DMS153 (cell line): ENCODE results near the gene FIGLA.
A peak's percentile ranks its signal among the peaks of the same experiment; 100 is the strongest.

Source experiments
- DNase-seq: peaks from one replicate; lab custom pipeline; 2025; lab: John Stamatoyannopoulos, UW

Gene FIGLA

DNA sequence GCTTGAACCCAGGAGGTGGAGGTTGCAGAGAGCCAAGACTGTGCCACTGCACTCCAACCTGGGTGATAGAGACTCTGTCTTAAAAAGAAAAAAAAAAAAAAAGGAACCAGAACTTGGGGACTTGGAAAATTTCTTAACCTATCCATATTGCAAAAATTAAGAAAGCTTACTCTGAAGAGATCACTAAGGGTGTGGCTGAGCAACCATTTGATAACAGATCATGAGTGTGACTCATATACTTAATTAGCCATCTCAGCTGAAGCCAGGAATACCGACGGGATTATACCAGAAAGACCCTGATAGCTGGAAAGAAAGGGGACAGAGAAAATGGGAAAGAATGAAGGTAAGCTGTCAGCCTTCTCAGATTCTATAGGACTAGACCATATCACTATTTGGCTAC, 15.3 kb downstream of the FIGLA start:
- DNase-seq, result no peak

DNA sequence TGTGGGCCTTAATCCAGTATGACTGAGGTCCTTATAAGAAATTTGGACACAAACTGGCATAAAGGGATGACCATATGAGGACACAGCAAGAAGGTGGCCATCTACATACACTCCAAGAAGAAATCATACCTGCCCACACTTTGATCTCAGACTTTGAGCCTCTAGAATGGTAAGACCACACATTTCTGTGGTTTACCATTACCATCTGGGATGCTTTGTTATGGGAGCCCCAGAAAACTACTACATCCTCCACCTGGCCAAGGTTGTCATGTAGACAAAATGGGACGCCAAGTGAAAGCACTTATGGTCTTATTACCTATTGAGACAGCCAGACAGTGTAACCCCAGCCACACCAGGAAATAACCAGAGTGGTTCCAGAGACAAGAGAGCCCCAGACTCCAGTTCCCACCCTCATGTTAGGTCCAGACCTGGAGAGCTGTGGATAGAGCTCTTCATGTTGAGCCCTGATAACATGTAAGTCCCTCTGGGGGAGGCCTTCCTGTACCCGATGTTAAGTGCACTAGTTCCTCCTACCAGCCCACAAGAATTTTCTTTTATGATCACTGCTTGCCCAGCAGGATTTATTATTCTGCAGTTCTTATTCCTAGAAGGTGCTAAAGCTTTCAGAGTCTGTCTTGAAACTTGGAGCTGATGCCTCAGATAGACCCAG, 17.8 kb downstream of the FIGLA start:
- peak; percentile 1 for DNase-seq

DNA sequence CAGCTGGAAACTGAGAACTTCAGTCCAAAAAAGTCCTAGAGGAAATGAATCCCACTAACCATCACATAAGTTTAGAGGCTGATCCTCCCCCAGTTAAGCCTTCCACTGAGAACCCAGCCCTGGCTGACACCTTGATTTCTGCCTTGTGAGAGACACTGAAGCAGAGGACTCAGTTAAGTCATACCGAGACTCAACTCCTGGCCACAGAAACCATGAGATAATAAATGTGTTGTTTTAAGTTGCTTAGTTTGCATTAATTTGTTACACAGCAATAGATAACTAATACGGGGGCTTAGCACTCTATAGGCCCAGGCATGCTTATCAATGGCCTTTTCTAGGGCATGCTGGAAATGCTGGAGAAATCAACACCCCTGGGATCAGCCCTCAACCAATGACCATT, 19.0 kb downstream of the FIGLA start:
- no peak for DNase-seq

DNA sequence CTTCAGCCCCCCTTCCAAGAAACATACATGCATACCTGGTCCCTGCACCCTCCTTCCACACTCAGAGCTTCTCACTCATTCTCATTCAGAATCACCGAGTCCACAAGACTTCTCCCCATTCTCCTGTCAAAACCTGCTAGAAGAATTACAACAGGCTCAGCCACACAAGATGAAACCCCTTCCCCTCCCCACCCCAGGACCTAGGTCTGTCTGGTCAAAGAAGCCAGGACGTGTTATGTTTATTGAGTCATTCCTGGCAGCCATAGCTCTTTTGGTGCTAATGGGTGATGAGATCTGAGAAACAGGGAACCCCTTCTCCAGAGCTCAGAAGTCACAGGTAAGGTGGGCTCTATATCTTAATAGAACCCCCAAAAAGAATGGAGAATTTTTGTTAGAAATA, 21.0 kb downstream of the FIGLA start:
- DNase-seq, result no peak

DNA sequence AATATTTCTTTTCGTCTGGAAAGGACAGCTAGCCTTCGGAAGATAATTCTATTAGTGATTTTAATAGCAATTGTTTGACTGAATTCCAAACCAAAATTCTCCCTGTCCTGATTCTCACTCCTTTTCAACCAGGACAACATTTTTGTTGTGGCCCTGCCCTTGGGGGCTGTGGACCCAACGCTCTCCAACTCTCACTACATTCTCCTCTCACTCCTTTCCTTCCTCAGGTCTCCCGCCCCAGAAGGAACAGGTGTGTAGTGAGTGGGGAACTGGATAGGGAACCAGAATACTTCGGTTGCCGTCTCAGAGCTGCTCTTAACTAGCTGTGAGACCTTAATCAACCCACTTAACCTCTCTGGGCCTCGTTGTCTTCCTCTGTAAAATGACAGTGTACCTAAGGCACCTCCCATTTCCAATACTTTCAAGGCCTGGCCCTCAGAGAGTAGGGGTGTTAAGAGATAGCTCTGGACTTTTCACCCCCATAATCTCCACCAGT, 21.8 kb downstream of the FIGLA start:
- no peak for DNase-seq

DNA sequence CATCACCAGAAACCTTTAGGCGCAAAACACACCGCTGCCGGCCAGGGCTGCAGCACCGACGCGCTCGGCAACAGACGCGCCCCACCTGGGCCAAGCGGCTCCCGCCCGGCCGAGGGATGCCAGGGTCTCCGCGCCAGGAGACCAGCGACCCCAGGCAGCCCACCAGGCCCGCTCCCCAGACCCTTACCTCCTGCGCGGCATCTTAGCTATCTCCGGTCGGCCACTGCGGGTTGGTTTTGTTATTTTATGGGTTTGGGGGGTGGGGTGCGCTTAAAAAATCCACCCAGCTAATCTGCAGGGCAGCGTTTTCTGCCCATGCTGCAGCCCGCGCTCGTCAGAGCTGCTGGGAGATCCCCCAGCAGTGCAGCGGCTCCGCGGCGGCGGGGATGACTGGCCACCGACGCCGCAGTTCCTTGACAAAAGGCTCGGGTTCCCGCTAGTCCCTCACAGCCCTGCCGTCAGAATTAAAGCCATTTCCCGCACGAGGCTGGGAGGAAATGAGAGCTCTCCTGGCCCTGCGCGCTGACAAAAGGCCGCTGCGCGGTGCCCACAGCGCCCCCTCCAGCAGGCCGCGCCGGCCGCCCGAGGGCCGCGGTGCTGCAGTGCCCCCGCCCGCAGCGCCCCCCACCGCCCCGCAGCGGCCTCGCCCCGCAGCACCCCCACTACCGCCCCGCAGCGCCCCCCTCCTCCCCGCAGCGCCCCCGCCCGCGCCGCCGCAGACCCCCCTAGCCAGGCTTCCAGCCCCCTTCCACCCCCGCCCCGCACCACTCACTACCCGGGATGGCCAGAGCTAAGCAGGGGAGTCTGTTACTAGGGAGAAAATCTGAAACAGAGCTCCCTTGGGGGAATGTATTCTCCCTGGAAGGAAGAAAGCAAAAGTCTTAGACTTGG, 22.5 kb downstream of the FIGLA start, which contains the start of gene ADD2:
Gene ADD2 (minus strand): TSS at position 502 of the 891 bp plus-strand sequence. CDS start 61,792 bp downstream, outside the sequence.
- peak; percentile 67 for DNase-seq

DNA sequence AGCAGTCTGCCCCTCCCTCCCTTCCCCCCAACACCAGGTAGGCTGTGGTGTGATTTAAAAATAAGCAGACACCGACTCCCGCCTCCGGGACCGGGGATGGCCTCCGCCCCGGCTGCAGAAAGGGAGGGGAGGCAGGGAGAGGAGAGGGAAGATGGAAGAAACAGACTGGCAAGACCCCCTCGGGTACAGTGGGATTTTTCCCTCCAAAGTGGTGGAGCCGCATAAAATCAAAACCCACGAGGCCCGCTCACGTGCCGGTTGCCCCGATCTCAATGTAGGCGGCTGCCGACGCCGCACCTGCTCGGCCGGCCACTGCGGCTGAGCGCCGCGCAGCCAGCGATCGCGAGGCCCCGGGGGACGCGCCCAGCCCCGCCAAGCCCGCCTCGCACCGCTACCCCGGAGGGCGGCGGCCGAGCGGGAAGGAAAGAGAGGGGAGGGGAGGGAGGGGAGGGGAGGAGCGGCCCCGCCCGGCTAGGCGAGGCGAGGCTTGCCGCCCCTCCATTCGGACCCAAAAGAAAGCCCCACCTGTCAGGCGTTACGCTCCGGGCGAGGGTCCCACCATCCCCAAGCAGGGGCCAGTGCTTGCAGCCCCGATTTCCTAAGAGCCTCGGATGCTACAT, 23.3 kb downstream of the FIGLA start:
- peak; percentile 26 for DNase-seq

DNA sequence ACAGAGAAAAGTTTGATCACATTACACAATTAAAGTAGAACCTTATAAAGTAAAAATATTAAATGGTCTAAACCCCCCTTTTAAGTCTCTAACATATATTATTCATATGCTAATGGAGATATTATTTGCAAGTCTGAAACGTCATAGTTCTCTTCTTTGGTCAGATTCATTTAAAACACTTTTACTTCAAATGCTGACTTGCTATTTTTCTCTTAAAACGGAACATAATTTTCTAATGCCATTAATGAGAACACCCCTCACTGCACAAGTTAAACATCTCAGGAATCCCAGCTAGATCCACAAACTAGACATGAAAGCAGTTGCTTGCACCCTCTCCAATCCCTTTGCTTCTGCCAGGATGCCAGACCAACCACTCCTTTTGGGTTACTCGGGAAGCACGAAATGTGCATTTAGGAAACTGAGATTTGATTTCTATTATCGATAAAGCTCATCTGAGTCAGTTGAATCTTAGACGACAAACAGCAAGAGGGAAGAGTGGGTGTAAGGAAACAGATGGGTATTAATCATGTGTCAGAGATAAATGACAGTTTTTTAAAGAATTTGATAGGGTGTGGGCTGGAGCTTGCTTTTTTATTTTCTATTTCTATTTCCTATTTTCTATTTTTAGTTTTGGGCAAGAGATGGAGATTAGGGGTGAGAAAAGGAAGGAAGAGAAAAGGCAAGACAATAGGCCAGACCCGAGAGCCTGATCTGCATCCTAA, 23.9 kb downstream of the FIGLA start:
- DNase-seq, result no peak

DNA sequence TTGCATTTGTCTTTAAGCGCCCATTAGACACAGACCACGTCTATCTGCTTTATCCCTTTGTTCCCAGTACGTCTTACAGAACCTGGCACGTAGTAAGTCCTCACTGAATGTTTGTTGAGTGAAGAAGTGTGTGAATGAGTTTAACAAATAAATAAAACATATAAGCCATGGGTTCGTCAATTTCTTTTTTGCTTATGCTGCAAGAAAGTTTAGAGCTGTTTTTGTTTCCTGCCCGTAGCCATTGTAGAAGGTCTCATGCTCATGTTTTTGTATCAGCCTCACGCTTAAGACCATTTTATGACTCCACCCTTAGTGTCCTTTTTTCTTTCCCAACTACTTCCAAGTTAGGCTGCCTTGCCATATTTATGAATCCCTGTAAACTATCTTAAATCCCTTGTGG, 24.9 kb downstream of the FIGLA start:
- no peak for DNase-seq

DNA sequence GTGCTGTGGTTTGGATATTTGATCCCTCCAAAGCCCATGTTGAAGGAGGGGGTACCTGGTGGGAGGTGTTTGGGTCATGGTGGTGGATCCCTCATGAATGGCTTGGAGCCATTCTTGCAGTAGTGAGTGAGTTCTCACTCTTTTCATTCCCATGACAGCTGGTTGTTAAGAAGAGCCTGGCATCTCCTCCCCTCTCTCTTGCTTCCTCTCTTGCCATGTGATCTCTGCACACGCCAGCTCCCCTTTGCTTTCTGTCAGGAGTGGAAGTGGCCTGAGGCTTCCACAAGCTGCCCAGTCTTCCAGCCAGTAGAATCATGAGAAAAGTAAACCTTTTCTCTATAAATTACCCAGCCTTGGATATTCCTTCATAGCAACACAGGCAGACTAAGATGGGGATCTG, 31.0 kb downstream of the FIGLA start:
- no peak for DNase-seq

DNA sequence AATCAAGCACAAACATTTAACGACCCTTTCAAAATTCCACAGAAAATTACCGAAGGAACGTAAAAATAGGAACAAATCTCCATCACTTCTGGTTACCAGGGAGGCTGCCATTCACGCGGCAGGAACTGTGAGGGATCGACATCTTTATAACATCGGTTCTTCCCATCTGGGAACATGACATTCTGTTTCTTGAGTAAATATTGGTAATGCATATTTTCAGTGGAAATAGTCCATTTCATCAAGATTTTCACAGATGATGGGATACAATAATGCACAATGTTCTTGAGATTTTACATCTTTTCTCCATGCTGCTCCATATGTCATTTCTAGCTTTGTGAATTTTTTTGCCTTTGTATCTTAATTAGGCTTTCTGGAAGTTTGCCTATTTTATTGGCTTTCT, 32.5 kb downstream of the FIGLA start:
- no peak for DNase-seq

DNA sequence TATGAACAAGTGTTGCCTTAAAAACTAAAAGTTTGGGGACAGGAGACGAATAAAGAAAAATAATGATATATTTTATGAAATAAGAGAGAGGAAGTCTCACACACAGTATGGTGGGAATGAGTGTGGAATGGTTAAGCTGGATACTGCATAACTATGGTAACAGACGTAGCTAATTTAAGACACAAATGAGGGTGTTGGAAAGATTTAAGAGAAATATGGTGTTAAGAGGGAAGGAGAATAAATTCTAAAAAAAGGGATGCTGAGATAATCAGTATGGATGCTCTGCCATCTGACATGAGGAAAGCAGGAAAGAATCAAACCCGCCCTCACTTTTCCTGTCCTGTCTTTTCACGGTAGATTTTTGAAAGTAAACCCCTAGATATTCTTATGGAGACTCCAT, 33.1 kb downstream of the FIGLA start:
- DNase-seq, result no peak

DNA sequence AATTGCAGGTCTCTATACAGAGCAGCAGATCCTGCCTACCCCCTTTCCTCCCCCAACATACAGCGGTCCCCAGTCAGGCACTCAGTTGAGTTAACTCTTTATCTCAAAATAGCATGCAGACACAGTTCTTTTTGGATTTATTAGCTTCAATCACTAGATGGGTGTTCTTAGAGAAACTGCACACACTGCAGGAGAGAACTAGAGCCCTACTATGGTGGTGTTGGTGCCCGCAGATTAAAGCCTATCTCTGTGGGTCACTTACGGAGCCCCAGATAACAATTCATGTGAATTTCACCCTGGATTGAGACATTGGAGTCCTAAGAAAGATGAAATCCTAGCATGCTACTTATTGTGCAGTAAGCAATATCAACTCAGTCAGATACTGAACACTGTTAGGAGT, 34.3 kb downstream of the FIGLA start:
- DNase-seq, result no peak

DNA sequence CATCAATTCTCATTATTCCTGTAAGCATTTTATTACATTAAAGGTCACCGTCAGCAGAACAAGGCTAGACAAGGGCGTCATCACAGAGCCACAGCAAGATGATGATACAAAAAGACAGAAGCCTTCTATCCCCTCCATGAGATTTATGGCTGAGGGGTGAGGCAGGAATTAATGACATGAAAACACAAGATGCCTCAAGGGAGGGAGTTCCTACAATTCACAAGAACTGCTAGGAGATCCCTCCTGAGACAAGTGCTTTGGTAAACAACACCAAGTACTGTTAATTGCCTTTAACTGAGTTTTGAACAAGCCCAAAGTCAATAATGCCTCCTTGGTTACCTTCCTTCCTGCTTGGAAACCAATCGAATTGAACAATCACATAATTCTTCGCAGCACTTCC, 36.5 kb downstream of the FIGLA start:
- DNase-seq, result peak; percentile 35

DNA sequence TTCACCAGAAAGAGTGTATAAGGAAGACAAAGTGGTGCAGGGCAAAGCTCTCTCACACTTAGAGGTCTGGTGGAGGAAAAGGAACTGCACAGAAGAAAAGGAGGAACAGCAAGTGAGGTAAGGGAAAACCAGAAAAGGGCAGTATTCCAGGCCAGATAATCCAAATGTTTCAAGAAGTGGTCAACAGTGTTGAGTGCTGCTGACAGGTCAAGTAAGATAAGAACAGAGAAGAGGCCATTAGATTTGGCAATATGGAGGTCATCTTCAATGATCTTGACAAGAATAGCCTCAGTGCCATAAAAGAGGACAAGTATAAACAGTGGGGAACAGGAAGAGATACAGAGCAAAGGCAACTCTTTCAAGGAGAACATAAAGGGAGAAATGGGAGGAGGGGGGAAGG, 37.4 kb downstream of the FIGLA start:
- no peak for DNase-seq

DNA sequence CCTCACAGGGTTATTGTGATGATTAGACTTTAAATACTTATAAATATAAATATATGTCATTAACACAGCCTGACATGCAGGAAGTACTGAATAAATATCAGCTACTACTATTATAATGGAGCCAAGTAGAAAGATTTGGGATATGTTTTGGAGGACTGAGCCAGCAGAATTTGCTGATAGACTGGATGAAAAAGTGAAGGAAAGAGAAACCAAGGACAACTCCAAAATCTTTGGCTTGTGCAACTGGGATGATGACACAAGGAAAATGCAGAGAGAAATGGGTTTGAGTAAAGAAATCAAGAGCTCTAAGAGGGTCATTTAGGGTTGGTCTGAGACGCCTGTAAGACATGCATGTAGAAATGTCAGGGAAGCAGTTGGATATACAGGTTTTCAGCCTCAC, 38.0 kb downstream of the FIGLA start:
- no peak for DNase-seq

DNA sequence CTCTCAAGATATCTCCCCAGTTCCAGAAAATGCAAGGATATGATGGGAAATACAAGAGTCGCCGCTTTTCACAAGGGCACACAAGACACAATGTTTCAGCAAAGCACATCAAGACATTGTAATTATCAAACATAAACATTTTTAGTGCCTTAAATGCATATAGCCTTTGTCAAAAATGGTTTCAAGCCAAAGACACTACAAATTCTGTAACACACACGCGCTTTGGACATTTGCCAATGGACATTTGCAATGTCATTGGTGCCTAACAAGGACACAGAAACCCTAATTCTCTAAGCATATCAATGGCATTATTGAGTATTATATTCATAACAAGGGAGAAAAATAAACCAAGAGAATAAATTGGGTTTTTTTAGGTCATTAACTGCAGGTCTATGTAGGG, 38.6 kb downstream of the FIGLA start:
- DNase-seq, result no peak

DNA sequence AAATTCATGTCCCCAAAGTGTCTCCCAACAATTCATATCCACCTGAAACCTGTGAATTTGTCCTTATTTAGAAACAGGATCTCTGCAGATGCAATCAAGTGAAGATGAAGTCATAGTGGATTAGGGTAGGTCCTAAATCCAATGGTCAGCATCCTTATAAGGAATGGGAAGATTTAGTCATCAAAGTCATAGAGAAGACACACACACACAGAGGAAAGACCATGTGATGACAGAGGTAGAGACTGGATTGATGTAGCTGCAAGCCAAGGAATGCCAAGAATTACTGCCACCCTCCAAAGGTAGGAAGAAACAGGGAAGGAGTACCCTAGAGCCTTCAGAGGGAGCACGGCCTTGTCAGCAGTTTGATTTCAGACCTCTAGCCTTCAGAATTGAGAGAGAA, 40.1 kb downstream of the FIGLA start:
- no peak for DNase-seq

DNA sequence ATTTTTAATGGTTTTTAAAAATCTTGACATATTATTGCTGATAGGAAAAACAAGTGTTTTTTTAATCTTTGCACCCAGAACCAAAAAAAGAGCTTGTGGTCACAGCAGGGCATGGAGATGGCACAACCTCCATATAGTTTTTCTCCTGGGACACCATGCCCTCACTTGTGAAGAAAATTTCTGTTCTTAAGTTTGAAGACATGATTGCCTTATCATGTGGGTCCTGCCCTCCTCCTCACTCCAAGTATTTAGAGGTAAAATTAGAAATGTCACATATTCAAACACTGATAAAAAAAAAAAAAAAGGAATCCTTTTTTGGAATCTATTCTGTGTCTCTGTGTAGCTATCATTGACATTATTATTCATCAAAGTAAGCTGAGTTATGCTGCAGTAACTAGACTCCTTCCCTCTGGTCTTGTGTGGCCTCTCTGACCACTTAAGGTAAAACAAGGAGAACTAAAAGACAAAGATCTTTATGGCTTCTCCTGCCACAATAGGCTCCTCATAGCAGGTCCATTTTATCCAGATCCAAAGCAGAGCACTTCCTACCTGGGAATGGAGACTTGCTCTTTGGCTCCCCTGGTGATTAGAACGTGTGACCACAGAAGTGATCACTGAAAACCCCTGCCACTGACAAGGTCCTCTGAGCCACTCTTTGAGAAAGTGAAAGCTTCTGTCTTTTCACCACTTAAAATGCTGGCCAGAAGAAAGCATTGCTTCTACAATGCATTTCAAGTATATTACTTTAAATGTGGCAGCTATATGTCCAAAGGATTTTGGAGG, 42.2 kb downstream of the FIGLA start:
- DNase-seq, result no peak

DNA sequence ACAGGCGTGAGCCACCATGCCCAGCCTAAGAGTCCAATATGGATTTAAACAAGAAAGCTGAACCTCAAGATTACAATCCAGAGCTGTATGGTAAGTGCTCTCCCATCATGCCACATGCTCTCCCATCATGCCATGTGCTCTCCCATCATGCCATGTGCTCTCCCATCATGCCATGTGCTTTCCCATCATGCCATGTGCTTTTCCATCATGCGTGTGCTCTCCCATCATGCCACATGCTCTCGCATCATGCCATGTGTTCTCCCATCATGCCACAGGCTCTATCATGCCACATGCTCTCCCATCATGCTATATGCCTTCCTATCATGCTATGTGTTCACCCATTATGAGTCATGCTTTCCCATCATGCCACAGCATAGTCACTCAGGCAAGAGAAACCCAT, 43.2 kb downstream of the FIGLA start:
- no peak for DNase-seq
